ENCODE measurements around the gene PHF20. TPM values are rescaled to one million over a fixed set of nuclear protein-coding genes. Genes with fewer than 3 reads are reported as not detected.

Gene PHF20
- total and polyA plus RNA-seq, 3 donors from 2014 or later: 59.8 to 108 (median 76.1) TPM

GRCh38 chr20:35806075-35806474 lies 34.3 kb downstream of the PHF20 start:
- DNase-seq: no peak
- intact Hi-C loops (cut with DNase I; ENCODE audit: low total_unique reads): no loop called here
- peaks cover 4% of the 10 kb centered on the region for H3K4me1 ChIP-seq
- no peaks in the 10 kb centered on the region for H3K27me3 ChIP-seq
- no peaks in the 10 kb centered on the region for H3K9me3 ChIP-seq
- 83 to 93% methylated on average over 3 of the region's 3 CpGs for WGBS, 2 donors
- TF ChIP-seq POLR2A (IDR thresholded peaks at IDR 0.05) (no peak), CTCF (IDR thresholded peaks at IDR 0.05) (no peak)
- H3K4me3 ChIP-seq: no peak overlapping the region
- H3K27ac ChIP-seq: no peak overlapping the region
- H3K36me3 ChIP-seq (ENCODE audit: low read depth, missing control alignments): no peaks in the 10 kb centered on the region

DNA sequence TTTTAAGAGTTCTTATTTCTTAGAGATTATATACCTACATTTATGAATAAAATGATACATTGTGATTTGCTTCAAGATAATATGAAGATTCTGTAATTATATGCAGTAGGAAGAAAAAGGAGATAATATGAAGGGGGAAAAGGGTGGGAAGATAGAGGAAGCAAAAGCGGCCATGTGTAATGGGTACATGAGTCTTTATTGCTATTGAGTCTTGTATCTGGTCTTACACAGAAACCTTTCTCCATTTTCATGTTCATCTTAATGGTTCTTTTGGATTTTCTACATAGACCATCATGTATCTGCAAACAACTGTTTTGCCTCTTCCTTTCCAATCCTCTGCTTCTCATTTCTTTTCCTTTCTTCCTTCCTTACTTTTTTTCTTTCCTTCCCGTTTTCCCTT lies 36.1 kb downstream of the PHF20 start:
- H3K9me3 ChIP-seq: no peaks in the 10 kb centered on the region
- intact Hi-C loops (cut with DNase I; ENCODE audit: low total_unique reads): no loop called here
- no peak for DNase-seq
- whole genome bisulfite sequencing, 2 donors: 90 to 92% methylated on average over 2 of the region's 2 CpGs
- H3K27me3 ChIP-seq: no peaks in the 10 kb centered on the region
- no peak overlapping the region for H3K4me3 ChIP-seq
- peaks cover 4% of the 10 kb centered on the region for H3K4me1 ChIP-seq
- no peaks in the 10 kb centered on the region for H3K36me3 ChIP-seq (ENCODE audit: low read depth, missing control alignments)
- TF ChIP-seq CTCF (IDR thresholded peaks at IDR 0.05) (no peak), POLR2A (IDR thresholded peaks at IDR 0.05) (no peak)
- no peak overlapping the region for H3K27ac ChIP-seq

- WGBS, 2 donors: 68 to 93% methylated on average over 2 of the region's 2 CpGs
- TF ChIP-seq CTCF (IDR thresholded peaks at IDR 0.05) (no peak), POLR2A (IDR thresholded peaks at IDR 0.05) (no peak)
- Histone ChIP-seq H3K27ac (no peak overlapping the region), H3K4me1 (no peaks in the 10 kb centered on the region), H3K9me3 (no peaks in the 10 kb centered on the region), H3K27me3 (no peaks in the 10 kb centered on the region), H3K4me3 (no peak overlapping the region), H3K36me3 (ENCODE audit: low read depth, missing control alignments) (no peaks in the 10 kb centered on the region)
- no peak for DNase-seq
- intact Hi-C loops (cut with DNase I; ENCODE audit: low total_unique reads): no loop called here
Observed at GRCh38 chr20:35820715-35821114, 48.9 kb downstream of the PHF20 start.

DNA sequence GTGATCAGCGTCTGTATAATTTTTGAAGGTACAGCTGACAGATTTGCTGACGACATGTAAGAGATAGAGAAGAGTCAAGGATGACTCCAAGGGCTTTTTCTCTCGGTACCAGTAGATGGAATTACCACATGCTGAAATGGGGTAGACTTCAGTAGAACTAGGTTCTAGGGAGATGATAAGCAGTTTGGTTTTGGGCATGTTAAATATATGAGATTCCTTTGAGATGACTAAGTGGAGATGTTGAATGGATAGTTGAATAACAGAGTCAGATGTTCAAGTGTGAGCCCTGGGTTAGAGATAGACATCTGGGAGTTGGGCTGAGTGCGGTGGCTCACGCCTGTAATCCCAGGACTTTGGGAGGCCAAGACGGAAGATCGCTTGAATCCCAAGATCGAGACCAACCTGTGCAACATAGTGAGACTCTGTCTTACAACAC lies 50.0 kb downstream of the PHF20 start:
- Histone ChIP-seq H3K4me1 (no peaks in the 10 kb centered on the region), H3K9me3 (no peaks in the 10 kb centered on the region), H3K36me3 (ENCODE audit: low read depth, missing control alignments) (no peaks in the 10 kb centered on the region), H3K27me3 (no peaks in the 10 kb centered on the region), H3K27ac (no peak overlapping the region), H3K4me3 (no peak overlapping the region)
- intact Hi-C loops (cut with DNase I; ENCODE audit: low total_unique reads): no loop called here
- TF ChIP-seq CTCF (IDR thresholded peaks at IDR 0.05) (no peak), POLR2A (IDR thresholded peaks at IDR 0.05) (no peak)
- 83 to 88% methylated on average over 7 to 8 of the region's 8 CpGs for WGBS, 2 donors
- no peak for DNase-seq

- intact Hi-C loops (cut with DNase I; ENCODE audit: low total_unique reads): no loop called here
- Histone ChIP-seq H3K9me3 (no peaks in the 10 kb centered on the region), H3K4me1 (no peaks in the 10 kb centered on the region), H3K36me3 (ENCODE audit: low read depth, missing control alignments) (no peaks in the 10 kb centered on the region), H3K27me3 (no peaks in the 10 kb centered on the region), H3K27ac (no peak overlapping the region), H3K4me3 (no peak overlapping the region)
- TF ChIP-seq POLR2A (IDR thresholded peaks at IDR 0.05) (no peak), CTCF (IDR thresholded peaks at IDR 0.05) (no peak)
- DNase-seq: no peak
- 86 to 90% methylated on average over 6 of the region's 6 CpGs for WGBS, 2 donors
Observed at GRCh38 chr20:35823147-35823546, 51.3 kb downstream of the PHF20 start.
